Measurements from ENCODE around the gene PXDN. TPM values are rescaled to one million over a fixed set of nuclear protein-coding genes. Genes with fewer than 3 reads are reported as not detected.

The PXDN gene
- total and polyA plus RNA-seq, 2 of the 13 experiments (the other 11 are each of a cell fraction or from before 2014, with no cell fraction given): not detected

DNA sequence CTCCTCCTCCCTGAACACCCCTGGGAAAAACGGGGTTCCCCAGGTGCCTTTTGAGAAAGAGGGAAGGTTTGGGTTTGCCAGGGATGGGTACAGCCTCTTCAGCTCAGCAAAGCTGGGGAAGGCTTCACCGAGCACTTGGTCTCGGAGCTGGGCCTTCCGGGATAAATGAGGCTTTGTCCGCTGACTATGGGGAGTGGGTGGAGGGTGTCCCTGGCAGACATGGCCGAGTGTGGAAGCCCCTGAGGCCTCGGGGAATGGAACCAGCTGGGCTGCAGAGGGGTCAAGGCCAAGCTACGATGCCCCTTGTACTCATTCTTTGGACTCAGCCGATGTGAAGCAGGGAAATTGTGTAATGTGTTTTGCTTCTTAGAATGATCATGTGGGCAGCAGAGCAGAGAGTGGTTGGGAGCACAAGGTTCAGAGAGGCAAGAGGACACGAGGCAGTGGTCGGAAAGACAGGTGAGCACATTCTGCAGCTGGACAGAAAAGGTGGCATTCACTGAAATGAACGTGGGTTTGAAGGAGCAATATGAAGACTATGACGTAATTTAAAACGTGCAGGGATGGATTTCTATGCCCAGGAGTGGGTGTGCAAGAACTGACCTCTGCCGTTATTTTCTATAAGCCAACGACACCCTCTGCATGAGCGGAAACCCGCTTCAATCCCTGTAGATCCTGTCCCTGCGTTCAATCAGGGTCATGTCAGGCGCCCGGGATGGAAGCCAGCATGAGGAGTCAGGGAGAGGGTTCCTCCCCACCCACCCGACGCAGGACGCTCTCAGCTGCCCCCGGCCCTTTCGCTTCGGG, 142.6 kb downstream of the PXDN start (continued):
- TF ChIP-seq BCL3 (CRISPR knock-in tag; IDR thresholded peaks at IDR 0.05): no peak
- no peak for TF ChIP-seq ZNF878 (CRISPR knock-in tag; IDR thresholded peaks at IDR 0.05)
- no peak for TF ChIP-seq ZFP37 (CRISPR knock-in tag; IDR thresholded peaks at IDR 0.05; ENCODE audit: borderline replicate concordance)
- TF ChIP-seq HNF4A (CRISPR knock-in tag; IDR thresholded peaks at IDR 0.05): peak; percentile 98
- TF ChIP-seq ZNF574 (CRISPR knock-in tag; IDR thresholded peaks at IDR 0.05): peak; percentile 49; the same call in 1 of the 2 replicates
- TF ChIP-seq NCOA2 (CRISPR knock-in tag; IDR thresholded peaks at IDR 0.05): peak; percentile 35; the same call in 1 of the 2 replicates
- TF ChIP-seq SOX5 (CRISPR knock-in tag; IDR thresholded peaks at IDR 0.05; ENCODE audit: borderline replicate concordance): peak; percentile 50
- TF ChIP-seq ZNF281 (CRISPR knock-in tag; IDR thresholded peaks at IDR 0.05; ENCODE audit: borderline replicate concordance): 0 out of 2 replicates have a peak, but pooled peaks have one; percentile 11
- TF ChIP-seq, protein P1, sequence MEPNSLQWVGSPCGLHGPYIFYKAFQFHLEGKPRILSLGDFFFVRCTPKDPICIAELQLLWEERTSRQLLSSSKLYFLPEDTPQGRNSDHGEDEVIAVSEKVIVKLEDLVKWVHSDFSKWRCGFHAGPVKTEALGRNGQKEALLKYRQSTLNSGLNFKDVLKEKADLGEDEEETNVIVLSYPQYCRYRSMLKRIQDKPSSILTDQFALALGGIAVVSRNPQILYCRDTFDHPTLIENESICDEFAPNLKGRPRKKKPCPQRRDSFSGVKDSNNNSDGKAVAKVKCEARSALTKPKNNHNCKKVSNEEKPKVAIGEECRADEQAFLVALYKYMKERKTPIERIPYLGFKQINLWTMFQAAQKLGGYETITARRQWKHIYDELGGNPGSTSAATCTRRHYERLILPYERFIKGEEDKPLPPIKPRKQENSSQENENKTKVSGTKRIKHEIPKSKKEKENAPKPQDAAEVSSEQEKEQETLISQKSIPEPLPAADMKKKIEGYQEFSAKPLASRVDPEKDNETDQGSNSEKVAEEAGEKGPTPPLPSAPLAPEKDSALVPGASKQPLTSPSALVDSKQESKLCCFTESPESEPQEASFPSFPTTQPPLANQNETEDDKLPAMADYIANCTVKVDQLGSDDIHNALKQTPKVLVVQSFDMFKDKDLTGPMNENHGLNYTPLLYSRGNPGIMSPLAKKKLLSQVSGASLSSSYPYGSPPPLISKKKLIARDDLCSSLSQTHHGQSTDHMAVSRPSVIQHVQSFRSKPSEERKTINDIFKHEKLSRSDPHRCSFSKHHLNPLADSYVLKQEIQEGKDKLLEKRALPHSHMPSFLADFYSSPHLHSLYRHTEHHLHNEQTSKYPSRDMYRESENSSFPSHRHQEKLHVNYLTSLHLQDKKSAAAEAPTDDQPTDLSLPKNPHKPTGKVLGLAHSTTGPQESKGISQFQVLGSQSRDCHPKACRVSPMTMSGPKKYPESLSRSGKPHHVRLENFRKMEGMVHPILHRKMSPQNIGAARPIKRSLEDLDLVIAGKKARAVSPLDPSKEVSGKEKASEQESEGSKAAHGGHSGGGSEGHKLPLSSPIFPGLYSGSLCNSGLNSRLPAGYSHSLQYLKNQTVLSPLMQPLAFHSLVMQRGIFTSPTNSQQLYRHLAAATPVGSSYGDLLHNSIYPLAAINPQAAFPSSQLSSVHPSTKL (CRISPR knock-in tag; IDR thresholded peaks at IDR 0.05): peak; percentile 73
- TF ChIP-seq ARNTL (CRISPR knock-in tag; IDR thresholded peaks at IDR 0.05): peak; percentile 90
- TF ChIP-seq, protein P2, sequence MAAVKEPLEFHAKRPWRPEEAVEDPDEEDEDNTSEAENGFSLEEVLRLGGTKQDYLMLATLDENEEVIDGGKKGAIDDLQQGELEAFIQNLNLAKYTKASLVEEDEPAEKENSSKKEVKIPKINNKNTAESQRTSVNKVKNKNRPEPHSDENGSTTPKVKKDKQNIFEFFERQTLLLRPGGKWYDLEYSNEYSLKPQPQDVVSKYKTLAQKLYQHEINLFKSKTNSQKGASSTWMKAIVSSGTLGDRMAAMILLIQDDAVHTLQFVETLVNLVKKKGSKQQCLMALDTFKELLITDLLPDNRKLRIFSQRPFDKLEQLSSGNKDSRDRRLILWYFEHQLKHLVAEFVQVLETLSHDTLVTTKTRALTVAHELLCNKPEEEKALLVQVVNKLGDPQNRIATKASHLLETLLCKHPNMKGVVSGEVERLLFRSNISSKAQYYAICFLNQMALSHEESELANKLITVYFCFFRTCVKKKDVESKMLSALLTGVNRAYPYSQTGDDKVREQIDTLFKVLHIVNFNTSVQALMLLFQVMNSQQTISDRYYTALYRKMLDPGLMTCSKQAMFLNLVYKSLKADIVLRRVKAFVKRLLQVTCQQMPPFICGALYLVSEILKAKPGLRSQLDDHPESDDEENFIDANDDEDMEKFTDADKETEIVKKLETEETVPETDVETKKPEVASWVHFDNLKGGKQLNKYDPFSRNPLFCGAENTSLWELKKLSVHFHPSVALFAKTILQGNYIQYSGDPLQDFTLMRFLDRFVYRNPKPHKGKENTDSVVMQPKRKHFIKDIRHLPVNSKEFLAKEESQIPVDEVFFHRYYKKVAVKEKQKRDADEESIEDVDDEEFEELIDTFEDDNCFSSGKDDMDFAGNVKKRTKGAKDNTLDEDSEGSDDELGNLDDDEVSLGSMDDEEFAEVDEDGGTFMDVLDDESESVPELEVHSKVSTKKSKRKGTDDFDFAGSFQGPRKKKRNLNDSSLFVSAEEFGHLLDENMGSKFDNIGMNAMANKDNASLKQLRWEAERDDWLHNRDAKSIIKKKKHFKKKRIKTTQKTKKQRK (IDR thresholded peaks at IDR 0.05; ENCODE audit: low read length): no peak
